HG03097 (cell line): ENCODE results near the gene HS1BP3.

ENCODE experiments used
- ATAC-seq: cut with Tn5 transposase; IDR thresholded peaks from one replicate; pipeline ENCODE4 v1.9.1; 2021; ENCODE audit not compliant: unreplicated experiment, low FRiP score

Gene HS1BP3

GRCh38 chr2:20675701-20676352, 24.9 kb upstream of the HS1BP3 start:
- peak; percentile 64 for ATAC-seq

- ATAC-seq: no peak
These were observed 24.2 kb upstream of the HS1BP3 start for GRCh38 chr2:20674974-20675679.

- ATAC-seq: no peak
These were observed 23.5 kb upstream of the HS1BP3 start for GRCh38 chr2:20674309-20674965.

- no peak for ATAC-seq
These were observed 22.9 kb upstream of the HS1BP3 start for GRCh38 chr2:20673686-20674308.

GRCh38 chr2:20672201-20672951, 21.5 kb upstream of the HS1BP3 start:
- ATAC-seq: no peak

- no peak for ATAC-seq
These were observed 20.8 kb upstream of the HS1BP3 start for GRCh38 chr2:20671736-20672080.

- ATAC-seq: no peak
These were observed 20.3 kb upstream of the HS1BP3 start for GRCh38 chr2:20671036-20671735.

GRCh38 chr2:20670315-20671035, 19.6 kb upstream of the HS1BP3 start:
- no peak for ATAC-seq

GRCh38 chr2:20669562-20670314, 18.8 kb upstream of the HS1BP3 start:
- no peak for ATAC-seq

- ATAC-seq: no peak
These were observed 18.1 kb upstream of the HS1BP3 start for GRCh38 chr2:20668871-20669475.

GRCh38 chr2:20668451-20668850, 17.6 kb upstream of the HS1BP3 start:
- no peak for ATAC-seq

GRCh38 chr2:20667531-20668401, 16.9 kb upstream of the HS1BP3 start:
- ATAC-seq: no peak

GRCh38 chr2:20667151-20667530, 16.2 kb upstream of the HS1BP3 start:
- no peak for ATAC-seq

GRCh38 chr2:20666304-20667150, 15.6 kb upstream of the HS1BP3 start, which contains the start of gene GDF7:
GDF7 (plus strand) TSS chr2:20667144; CDS start chr2:20667240, 96 bp downstream.
- no peak for ATAC-seq

GRCh38 chr2:20666005-20666303, 15.1 kb upstream of the HS1BP3 start:
- ATAC-seq: no peak

- ATAC-seq: no peak
These were observed 14.5 kb upstream of the HS1BP3 start for GRCh38 chr2:20665243-20666004.
